GM12878 (cell line): ENCODE data around the gene COX18. TPM values are rescaled to one million over a fixed set of nuclear protein-coding genes. Genes with fewer than 3 reads are reported as not detected.

Experiments
- ATAC-seq: fragments of 200-7000 bp; cut with Tn5 transposase; 3 replicates; pipeline ENCODE4 v1.9.1; 2020; ENCODE audit warnings: mild to moderate bottlenecking, moderate library complexity
- BruUV-seq: library from RNA; stranded (reverse); fragments of 400-500 nt; replicated peaks from 2 replicates; lab custom pipeline; 2021; lab: Mats Ljungman, UMichigan
- CTCF ChIA-PET: fragments of 300-600 bp; sonication (Branson Sonifier 250); formaldehyde crosslinking; extraction: SDS; loops from one replicate; lab custom pipeline; 2021; ENCODE audit warnings: inconsistent platforms; lab: Yijun Ruan, JAX
- POLR2A ChIA-PET: fragments of 350-600 bp; formaldehyde crosslinking; extraction: SDS; loops from one replicate; lab custom pipeline; 2021; ENCODE audit warnings: inconsistent platforms; lab: Charles Lee
- RAD21 ChIA-PET: fragments of 300-600 bp; sonication (Branson Sonifier 250); formaldehyde crosslinking; loops from one replicate; lab custom pipeline; 2023; ENCODE audit warnings: antibody characterized with exemption; ENCODE audit not compliant: unreplicated experiment; lab: Charles Lee
- SMC1A ChIA-PET: fragments of 300-600 bp; sonication (Branson Sonifier 250); formaldehyde crosslinking; loops from one replicate; lab custom pipeline; 2023; ENCODE audit not compliant: unreplicated experiment, uncharacterized antibody; lab: Charles Lee
- DNase-seq: peaks from one replicate; pipeline ENCODE4 v3.0.0-alpha.2; 2011; ENCODE audit warnings: low read depth, low spot score
- FAIRE-seq: peaks from 3 replicates; lab custom pipeline; 2011; peaks lifted over from hg19 to GRCh38; lab: Jason Lieb, UNC
- H2AFZ ChIP-seq: 2 replicates; pipeline ENCODE4 v1.6.0; 2011; ENCODE audit warnings: low read depth, low read length, control low read depth; ENCODE audit not compliant: control insufficient read depth
- H3K27ac ChIP-seq: 2 replicates; pipeline ENCODE4 v1.5.1; 2011; ENCODE audit warnings: control low read depth; ENCODE audit not compliant: control insufficient read depth, insufficient read depth
- H3K27me3 ChIP-seq, 2 experiments: replicated peaks in 1 of 2; 2 replicates each; pipeline versions ENCODE4 v1.6.0 to v1.6.1; 2011; ENCODE audit warnings: low read length in 1 of 2; ENCODE audit not compliant: control insufficient read depth in 2 of 2, insufficient read depth in 2 of 2
- H3K36me3 ChIP-seq, 2 experiments: 2 replicates each; pipeline ENCODE4 v1.5.1; 2011; ENCODE audit warnings: low read length in 1 of 2; ENCODE audit not compliant: control insufficient read depth in 2 of 2, insufficient read depth in 2 of 2
- H3K4me1 ChIP-seq: 2 replicates; pipeline ENCODE4 v1.6.1; 2011; ENCODE audit warnings: mild to moderate bottlenecking, low read length, moderate library complexity, mixed read lengths; ENCODE audit not compliant: control insufficient read depth, insufficient read depth
- H3K4me2 ChIP-seq: 2 replicates; pipeline ENCODE4 v1.6.0; 2011; ENCODE audit warnings: control low read depth; ENCODE audit not compliant: control insufficient read depth, insufficient read depth
- H3K4me3 ChIP-seq: fragments of 200-600 bp; sonication (generic); 2 replicates; pipeline ENCODE4 v1.5.1; 2016
- H3K79me2 ChIP-seq: 2 replicates; pipeline ENCODE4 v1.6.0; 2011; ENCODE audit warnings: low read length; ENCODE audit not compliant: control insufficient read depth, insufficient read depth
- H3K9ac ChIP-seq: 2 replicates; pipeline ENCODE4 v1.8.0; 2011; ENCODE audit warnings: low read length, control low read depth, mixed read lengths; ENCODE audit not compliant: control insufficient read depth, insufficient read depth
- H3K9me3 ChIP-seq: replicated peaks from 3 replicates; pipeline ENCODE4 v1.5.1; 2011; ENCODE audit warnings: mild to moderate bottlenecking, low read length; ENCODE audit not compliant: control insufficient read depth, insufficient read depth
- H4K20me1 ChIP-seq: 2 replicates; pipeline ENCODE4 v1.6.0; 2011; ENCODE audit not compliant: control insufficient read depth, insufficient read depth
- ASH2L ChIP-seq: fragments of 300-600, 200-600 bp; sonication (generic); IDR thresholded peaks from 2 replicates; pipeline ENCODE4 v1.6.1; 2017; ENCODE audit warnings: low read depth, mild to moderate bottlenecking, borderline replicate concordance
- ESRRA ChIP-seq: IDR thresholded peaks from 2 replicates; pipeline ENCODE4 v1.6.1; 2012; ENCODE audit warnings: mild to moderate bottlenecking, low read length, improper control_type of control experiment
- PML ChIP-seq: IDR thresholded peaks from 2 replicates; pipeline ENCODE4 v1.6.1; 2012; ENCODE audit warnings: low read length, inconsistent platforms
- SMAD5 ChIP-seq: IDR thresholded peaks from 2 replicates; pipeline ENCODE4 v1.6.1; 2016; ENCODE audit warnings: antibody characterized with exemption, low read depth
- TCF3 ChIP-seq: IDR thresholded peaks from 2 replicates; pipeline ENCODE4 v1.6.1; 2012; ENCODE audit warnings: low read depth, mild to moderate bottlenecking, low read length, borderline replicate concordance; ENCODE audit not compliant: insufficient read depth
- ZNF24 ChIP-seq: fragments of 450-650 bp; IDR thresholded peaks from 2 replicates; pipeline ENCODE4 v1.6.1; 2017; ENCODE audit warnings: antibody characterized with exemption, mild to moderate bottlenecking
- WGBS: methylation state at CpG from one replicate; pipeline ENCODE4 v1.1.6; 2016; ENCODE audit warnings: low lambda C conversion rate; ENCODE audit not compliant: insufficient replicate concordance, insufficient coverage; ENCODE audit errors: missing lambda C conversion rate; 5-methylcytosine and 5-hydroxymethylcytosine counted together
- in situ Hi-C: fragments of 300-500 bp; cut with MboI; formaldehyde crosslinking; loops from 9 replicates; pipeline ENCODE4 v1.14.3; 2018; ENCODE audit warnings: mixed read lengths
- intact Hi-C: fragments of 100-400 bp; cut with micrococcal nuclease; formaldehyde crosslinking; loops from one replicate; pipeline ENCODE4 v1.14.2; 2022; ENCODE audit not compliant: unreplicated experiment
- polyA plus RNA-seq, 11 experiments: library from polyadenylated mRNA; depleted of rRNA in 4 of 11; unstranded in 6 of 11; stranded (reverse) in 5 of 11; fragments of >200 nt; fragmentation: Nextera tagmentation in 4 of 11; fragmentation: Illumina TruSeq in 1 of 11; extraction: Ambion mirVana in 4 of 11; extraction: Trizol in 1 of 11; gene quantifications; 1 replicate in 1 of 11; 2 replicates in 10 of 11; pipeline versions ENCODE4 v1.2.1 to v1.2.3, GENCODE V29; 2011 to 2016; ENCODE audit warnings: inconsistent platforms in 2 of 11, missing spikeins in 2 of 11, low read depth in 1 of 11
- total RNA-seq, 4 experiments: library from RNA; depleted of rRNA in 3 of 4; stranded (reverse); fragments of >200 nt in 3 of 4; fragmentation: Illumina TruSeq in 1 of 4; extraction: Trizol in 1 of 4; gene quantifications; 2 replicates each; pipeline versions ENCODE4 v1.2.1 to v1.2.3, GENCODE V29; 2013 to 2021
- TF ChIP-seq, protein P1 (sequence below): fragments of 450-650 bp; IDR thresholded peaks from 2 replicates; pipeline ENCODE4 v1.6.1; 2017; ENCODE audit warnings: mild to moderate bottlenecking, moderate library complexity
- TF ChIP-seq, protein P2 (sequence below): fragments of 450-650 bp; formaldehyde crosslinking; IDR thresholded peaks from 2 replicates; pipeline ENCODE4 v1.4.0; 2020; ENCODE audit warnings: mild to moderate bottlenecking, moderate library complexity
- TF ChIP-seq, protein P3 (sequence below): fragments of 450-650 bp; IDR thresholded peaks from 2 replicates; pipeline ENCODE4 v1.6.1; 2018; ENCODE audit warnings: borderline replicate concordance, mild to moderate bottlenecking; ENCODE audit not compliant: partially characterized antibody

Gene COX18
- total and polyA plus RNA-seq, 10 of the 15 experiments (the other 5 are each of a cell fraction or from before 2014, with no cell fraction given), result 7.2 to 36.4 (median 17.7) TPM

DNA sequence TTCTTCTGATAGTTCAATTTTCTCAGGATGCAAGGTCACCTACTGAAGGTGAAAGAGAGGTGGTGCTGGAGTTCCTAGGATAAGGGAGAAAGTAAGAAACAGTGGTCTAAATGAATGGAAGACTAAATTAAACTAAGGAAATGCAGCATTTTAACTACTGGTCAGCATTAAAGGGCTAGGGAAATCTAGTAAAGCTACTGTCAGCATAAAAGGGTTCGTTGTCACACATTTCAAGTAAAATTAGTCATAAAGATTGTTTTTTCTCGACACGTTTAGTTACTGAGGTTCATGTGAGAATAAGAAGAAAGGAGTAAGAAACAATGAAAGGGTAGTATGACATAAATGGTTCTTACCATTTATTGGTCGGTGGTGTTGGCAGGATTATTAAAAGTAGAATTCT lies 40.0 kb upstream of the COX18 start:
- POLR2A ChIA-PET, result no interaction called here
- Histone ChIP-seq H3K9me3 (no peaks in the 10 kb centered on the region), H3K79me2 (no peaks in the 10 kb centered on the region), H3K4me2 (no peak overlapping the region), H3K4me3 (no peak overlapping the region), H3K4me1 (no peaks in the 10 kb centered on the region), H2AFZ (no peak overlapping the region), H3K36me3 (peaks cover 0 to 21% of the 10 kb centered on the region in 2 experiments; a peak in 3 of 4 replicates), H3K27ac (no peak overlapping the region), H4K20me1 (no peaks in the 10 kb centered on the region), H3K27me3 (no peaks in the 10 kb centered on the region), H3K9ac (no peak overlapping the region)
- DNase-seq (no peak), ATAC-seq (no peak), FAIRE-seq (no peak)
- RAD21 ChIA-PET, result no interaction called here
- SMC1A ChIA-PET, result interaction anchor here (0.8 kb wide), 1 partner anchor 10 kb away, joined by 3 read pairs; no protein-coding TSS in a partner anchor
- CTCF ChIA-PET, result no interaction called here
- intact Hi-C loops (no loop called here), in situ Hi-C loops (no loop called here)
- 100% methylated on average over 4 of the region's 4 CpGs for WGBS
- BruUV-seq, result TSS peak; percentile 36
- TF ChIP-seq, protein P1, sequence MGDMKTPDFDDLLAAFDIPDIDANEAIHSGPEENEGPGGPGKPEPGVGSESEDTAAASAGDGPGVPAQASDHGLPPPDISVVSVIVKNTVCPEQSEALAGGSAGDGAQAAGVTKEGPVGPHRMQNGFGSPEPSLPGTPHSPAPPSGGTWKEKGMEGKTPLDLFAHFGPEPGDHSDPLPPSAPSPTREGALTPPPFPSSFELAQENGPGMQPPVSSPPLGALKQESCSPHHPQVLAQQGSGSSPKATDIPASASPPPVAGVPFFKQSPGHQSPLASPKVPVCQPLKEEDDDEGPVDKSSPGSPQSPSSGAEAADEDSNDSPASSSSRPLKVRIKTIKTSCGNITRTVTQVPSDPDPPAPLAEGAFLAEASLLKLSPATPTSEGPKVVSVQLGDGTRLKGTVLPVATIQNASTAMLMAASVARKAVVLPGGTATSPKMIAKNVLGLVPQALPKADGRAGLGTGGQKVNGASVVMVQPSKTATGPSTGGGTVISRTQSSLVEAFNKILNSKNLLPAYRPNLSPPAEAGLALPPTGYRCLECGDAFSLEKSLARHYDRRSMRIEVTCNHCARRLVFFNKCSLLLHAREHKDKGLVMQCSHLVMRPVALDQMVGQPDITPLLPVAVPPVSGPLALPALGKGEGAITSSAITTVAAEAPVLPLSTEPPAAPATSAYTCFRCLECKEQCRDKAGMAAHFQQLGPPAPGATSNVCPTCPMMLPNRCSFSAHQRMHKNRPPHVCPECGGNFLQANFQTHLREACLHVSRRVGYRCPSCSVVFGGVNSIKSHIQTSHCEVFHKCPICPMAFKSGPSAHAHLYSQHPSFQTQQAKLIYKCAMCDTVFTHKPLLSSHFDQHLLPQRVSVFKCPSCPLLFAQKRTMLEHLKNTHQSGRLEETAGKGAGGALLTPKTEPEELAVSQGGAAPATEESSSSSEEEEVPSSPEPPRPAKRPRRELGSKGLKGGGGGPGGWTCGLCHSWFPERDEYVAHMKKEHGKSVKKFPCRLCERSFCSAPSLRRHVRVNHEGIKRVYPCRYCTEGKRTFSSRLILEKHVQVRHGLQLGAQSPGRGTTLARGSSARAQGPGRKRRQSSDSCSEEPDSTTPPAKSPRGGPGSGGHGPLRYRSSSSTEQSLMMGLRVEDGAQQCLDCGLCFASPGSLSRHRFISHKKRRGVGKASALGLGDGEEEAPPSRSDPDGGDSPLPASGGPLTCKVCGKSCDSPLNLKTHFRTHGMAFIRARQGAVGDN, result no peak
- TF ChIP-seq, protein P2, sequence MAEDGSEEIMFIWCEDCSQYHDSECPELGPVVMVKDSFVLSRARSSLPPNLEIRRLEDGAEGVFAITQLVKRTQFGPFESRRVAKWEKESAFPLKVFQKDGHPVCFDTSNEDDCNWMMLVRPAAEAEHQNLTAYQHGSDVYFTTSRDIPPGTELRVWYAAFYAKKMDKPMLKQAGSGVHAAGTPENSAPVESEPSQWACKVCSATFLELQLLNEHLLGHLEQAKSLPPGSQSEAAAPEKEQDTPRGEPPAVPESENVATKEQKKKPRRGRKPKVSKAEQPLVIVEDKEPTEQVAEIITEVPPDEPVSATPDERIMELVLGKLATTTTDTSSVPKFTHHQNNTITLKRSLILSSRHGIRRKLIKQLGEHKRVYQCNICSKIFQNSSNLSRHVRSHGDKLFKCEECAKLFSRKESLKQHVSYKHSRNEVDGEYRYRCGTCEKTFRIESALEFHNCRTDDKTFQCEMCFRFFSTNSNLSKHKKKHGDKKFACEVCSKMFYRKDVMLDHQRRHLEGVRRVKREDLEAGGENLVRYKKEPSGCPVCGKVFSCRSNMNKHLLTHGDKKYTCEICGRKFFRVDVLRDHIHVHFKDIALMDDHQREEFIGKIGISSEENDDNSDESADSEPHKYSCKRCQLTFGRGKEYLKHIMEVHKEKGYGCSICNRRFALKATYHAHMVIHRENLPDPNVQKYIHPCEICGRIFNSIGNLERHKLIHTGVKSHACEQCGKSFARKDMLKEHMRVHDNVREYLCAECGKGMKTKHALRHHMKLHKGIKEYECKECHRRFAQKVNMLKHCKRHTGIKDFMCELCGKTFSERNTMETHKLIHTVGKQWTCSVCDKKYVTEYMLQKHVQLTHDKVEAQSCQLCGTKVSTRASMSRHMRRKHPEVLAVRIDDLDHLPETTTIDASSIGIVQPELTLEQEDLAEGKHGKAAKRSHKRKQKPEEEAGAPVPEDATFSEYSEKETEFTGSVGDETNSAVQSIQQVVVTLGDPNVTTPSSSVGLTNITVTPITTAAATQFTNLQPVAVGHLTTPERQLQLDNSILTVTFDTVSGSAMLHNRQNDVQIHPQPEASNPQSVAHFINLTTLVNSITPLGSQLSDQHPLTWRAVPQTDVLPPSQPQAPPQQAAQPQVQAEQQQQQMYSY, result no peak
- TF ChIP-seq, protein P3, sequence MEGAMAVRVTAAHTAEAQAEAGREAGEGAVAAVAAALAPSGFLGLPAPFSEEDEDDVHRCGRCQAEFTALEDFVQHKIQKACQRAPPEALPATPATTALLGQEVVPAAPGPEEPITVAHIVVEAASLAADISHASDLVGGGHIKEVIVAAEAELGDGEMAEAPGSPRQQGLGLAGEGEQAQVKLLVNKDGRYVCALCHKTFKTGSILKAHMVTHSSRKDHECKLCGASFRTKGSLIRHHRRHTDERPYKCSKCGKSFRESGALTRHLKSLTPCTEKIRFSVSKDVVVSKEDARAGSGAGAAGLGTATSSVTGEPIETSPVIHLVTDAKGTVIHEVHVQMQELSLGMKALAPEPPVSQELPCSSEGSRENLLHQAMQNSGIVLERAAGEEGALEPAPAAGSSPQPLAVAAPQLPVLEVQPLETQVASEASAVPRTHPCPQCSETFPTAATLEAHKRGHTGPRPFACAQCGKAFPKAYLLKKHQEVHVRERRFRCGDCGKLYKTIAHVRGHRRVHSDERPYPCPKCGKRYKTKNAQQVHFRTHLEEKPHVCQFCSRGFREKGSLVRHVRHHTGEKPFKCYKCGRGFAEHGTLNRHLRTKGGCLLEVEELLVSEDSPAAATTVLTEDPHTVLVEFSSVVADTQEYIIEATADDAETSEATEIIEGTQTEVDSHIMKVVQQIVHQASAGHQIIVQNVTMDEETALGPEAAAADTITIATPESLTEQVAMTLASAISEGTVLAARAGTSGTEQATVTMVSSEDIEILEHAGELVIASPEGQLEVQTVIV, result no peak
- no peak for TF ChIP-seq SMAD5
- no peak for TF ChIP-seq PML
- TF ChIP-seq ASH2L, result no peak
- no peak for TF ChIP-seq TCF3
- no peak for TF ChIP-seq ESRRA
- TF ChIP-seq ZNF24, result no peak
